SU-DHL-6 (cell line): Measurements from ENCODE around the gene SUN2.

Source experiments
- CTCF ChIP-seq: fragments of 200-600 bp; sonication (generic); IDR thresholded peaks from one replicate; pipeline ENCODE4 v1.5.1; 2017; ENCODE audit warnings: antibody characterized with exemption, mild to moderate bottlenecking, low read length, moderate library complexity; ENCODE audit not compliant: insufficient read depth, poor library complexity, severe bottlenecking
- EZH2phosphoT487 ChIP-seq: fragments of 200-600 bp; sonication (generic), shearing (Covaris generic); conservative IDR thresholded peaks from 2 replicates; pipeline ENCODE4 v1.6.1; 2018; ENCODE audit warnings: mild to moderate bottlenecking, antibody characterized with exemption, low read length, moderate library complexity, mixed read lengths

DNA sequence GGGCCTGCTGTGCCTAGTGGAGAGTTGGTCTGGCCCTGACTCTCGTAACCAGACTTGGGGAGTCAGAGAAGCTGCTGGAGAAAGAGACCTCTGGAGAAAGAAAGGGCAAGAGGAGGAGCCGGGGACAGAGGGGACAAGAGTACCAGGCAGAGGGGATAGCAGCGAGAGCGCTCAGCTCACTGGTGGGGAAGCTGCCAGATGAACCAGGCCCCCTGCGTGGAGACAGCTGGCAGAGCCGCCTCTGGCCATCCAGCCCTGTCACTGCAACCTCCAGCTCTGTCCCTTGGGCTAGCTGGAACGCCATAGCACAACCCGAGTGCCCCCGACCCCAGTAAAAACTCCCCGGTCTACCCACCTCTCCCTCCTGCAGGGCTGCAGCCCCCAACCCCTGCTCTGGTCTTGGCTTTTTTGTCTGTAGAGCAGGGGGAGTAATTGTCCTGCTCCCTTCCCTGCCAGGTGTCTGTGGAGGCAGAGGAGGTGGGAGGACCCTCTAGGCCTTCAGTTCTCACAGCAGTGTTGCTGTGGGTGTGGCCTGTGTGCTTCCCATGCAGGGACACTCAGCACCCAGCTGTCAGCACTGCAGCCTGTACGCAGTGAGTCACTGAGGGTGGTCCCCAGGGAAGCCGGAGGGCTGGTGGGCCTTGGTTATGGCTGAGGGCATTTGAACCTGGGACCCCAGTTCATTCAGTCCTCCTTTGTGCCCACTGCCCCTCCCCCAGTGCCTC, 4.8 kb upstream of the SUN2 start:
- TF ChIP-seq CTCF (no peak), EZH2phosphoT487 (no peak)
